H4 (cell line): ENCODE measurements around the gene GPR3. TPM values are rescaled to one million over a fixed set of nuclear protein-coding genes. Genes with fewer than 3 reads are reported as not detected.

Experiments used
- DNase-seq: peaks from one replicate; pipeline ENCODE4 v3.0.0-alpha.2; 2015; ENCODE audit warnings: low spot score
- total RNA-seq: library from RNA; depleted of rRNA; stranded (reverse); fragments of >200 nt; shearing (Covaris generic); gene quantifications from 2 replicates; pipeline ENCODE4 v1.2.3, GENCODE V29; 2014

GPR3 gene
- total RNA-seq, 1 experiment from 2014 or later = 1.1 TPM

GRCh38 chr1:27358038-27358927, 34.1 kb upstream of the GPR3 start:
- no peak for DNase-seq

GRCh38 chr1:27358928-27359313, 33.5 kb upstream of the GPR3 start:
- DNase-seq = no peak

- DNase-seq = no peak
Measured at GRCh38 chr1:27359822-27360158, 32.6 kb upstream of the GPR3 start.

- DNase-seq = no peak
Measured at GRCh38 chr1:27360159-27361043, 32.0 kb upstream of the GPR3 start.

- no peak for DNase-seq
Measured at GRCh38 chr1:27361044-27361402, 31.4 kb upstream of the GPR3 start.

GRCh38 chr1:27361553-27361952, 30.9 kb upstream of the GPR3 start:
- DNase-seq = no peak

- DNase-seq = no peak
Measured at GRCh38 chr1:27363766-27364695, 28.4 kb upstream of the GPR3 start.

GRCh38 chr1:27364696-27365371, 27.6 kb upstream of the GPR3 start:
- DNase-seq = no peak

- peak; percentile 77 for DNase-seq
Measured at GRCh38 chr1:27365372-27366112, 26.9 kb upstream of the GPR3 start.

- peak; percentile 65 for DNase-seq
Measured at GRCh38 chr1:27366113-27366410, 26.4 kb upstream of the GPR3 start.

GRCh38 chr1:27366411-27367159, 25.8 kb upstream of the GPR3 start, which contains the start of gene MAP3K6:
TSS of gene MAP3K6 (minus strand) at chr1:27366961. CDS start at chr1:27366597, 364 bp downstream.
- peak; percentile 74 for DNase-seq

GRCh38 chr1:27367160-27367650, 25.2 kb upstream of the GPR3 start:
- no peak for DNase-seq

GRCh38 chr1:27368869-27369582, 23.4 kb upstream of the GPR3 start:
- DNase-seq = no peak

GRCh38 chr1:27372022-27372807, 20.2 kb upstream of the GPR3 start:
- DNase-seq = no peak

GRCh38 chr1:27372808-27373690, 19.4 kb upstream of the GPR3 start:
- no peak for DNase-seq

GRCh38 chr1:27374362-27375086, 17.9 kb upstream of the GPR3 start, which contains the start of gene FCN3:
TSS of gene FCN3 (minus strand) at chr1:27374824. CDS start at chr1:27374818, 6 bp downstream.
- DNase-seq = no peak
